GM23248 (cell line): Measurements from ENCODE around the gene EIF3K. TPM values are rescaled to one million over a fixed set of nuclear protein-coding genes. Genes with fewer than 3 reads are reported as not detected.

Experiments used
- DNase-seq: peaks from one replicate; pipeline ENCODE4 v3.0.0-alpha.2; 2015
- H2AFZ ChIP-seq: fragments of 200-600 bp; sonication (generic); 2 replicates; pipeline ENCODE4 v1.6.1; 2016; ENCODE audit warnings: antibody characterized with exemption
- H3F3A ChIP-seq: fragments of 200-600 bp; sonication (generic); 2 replicates; pipeline ENCODE4 v1.6.1; 2016; ENCODE audit warnings: mild to moderate bottlenecking, antibody characterized with exemption, mixed run types; ENCODE audit not compliant: insufficient read depth
- H3K27ac ChIP-seq: fragments of 200-600 bp; sonication (generic); 2 replicates; pipeline ENCODE4 v1.5.1; 2016; ENCODE audit warnings: mild to moderate bottlenecking
- H3K27me3 ChIP-seq: fragments of 200-600 bp; sonication (generic); replicated peaks from 2 replicates; pipeline ENCODE4 v1.6.1; 2016; ENCODE audit warnings: mild to moderate bottlenecking; ENCODE audit not compliant: insufficient read depth
- H3K36me3 ChIP-seq: fragments of 200-600 bp; sonication (generic); 2 replicates; pipeline ENCODE4 v1.6.1; 2016; ENCODE audit warnings: low read depth, mild to moderate bottlenecking
- H3K4me1 ChIP-seq: fragments of 200-600 bp; sonication (generic); 2 replicates; pipeline ENCODE4 v1.6.1; 2016; ENCODE audit warnings: mild to moderate bottlenecking; ENCODE audit not compliant: insufficient read depth
- H3K4me2 ChIP-seq: fragments of 200-600 bp; sonication (generic); one replicate; pipeline ENCODE4 v1.6.1; 2016; ENCODE audit warnings: mild to moderate bottlenecking; ENCODE audit not compliant: unreplicated experiment
- H3K4me3 ChIP-seq: fragments of 200-600 bp; sonication (generic); 2 replicates; pipeline ENCODE4 v1.5.1; 2016; ENCODE audit warnings: mild to moderate bottlenecking
- H3K79me2 ChIP-seq: fragments of 200-600 bp; sonication (generic); 2 replicates; pipeline ENCODE4 v1.6.1; 2016; ENCODE audit warnings: mild to moderate bottlenecking; ENCODE audit not compliant: insufficient read depth
- H3K9ac ChIP-seq: fragments of 200-600 bp; sonication (generic); 2 replicates; pipeline ENCODE4 v1.6.1; 2016; ENCODE audit warnings: mild to moderate bottlenecking
- H3K9me2 ChIP-seq: fragments of 200-600 bp; sonication (generic); 2 replicates; pipeline ENCODE4 v1.6.1; 2016; ENCODE audit warnings: mixed run types, mild to moderate bottlenecking, moderate library complexity; ENCODE audit not compliant: insufficient read depth
- H3K9me3 ChIP-seq: fragments of 200-600 bp; sonication (generic); one replicate; pipeline ENCODE4 v1.6.1; 2017; ENCODE audit warnings: low read depth
- H4K20me1 ChIP-seq: fragments of 200-600 bp; sonication (generic); 2 replicates; pipeline ENCODE4 v1.6.0; 2016; ENCODE audit not compliant: insufficient read depth
- EZH2 ChIP-seq: fragments of 200-600 bp; sonication (generic); IDR thresholded peaks from 2 replicates; pipeline ENCODE4 v1.6.1; 2018; ENCODE audit warnings: antibody characterized with exemption, mild to moderate bottlenecking; ENCODE audit not compliant: insufficient read depth, poor library complexity, severe bottlenecking
- EZH2phosphoT487 ChIP-seq: fragments of 200-600 bp; sonication (generic); IDR thresholded peaks from 2 replicates; pipeline ENCODE4 v1.6.1; 2018; ENCODE audit warnings: antibody characterized with exemption, moderate library complexity, mild to moderate bottlenecking, low read depth; ENCODE audit not compliant: insufficient read depth
- WGBS, 2 experiments: methylation state at CpG; one replicate each; pipeline ENCODE4 v1.1.6; 2015 to 2017; ENCODE audit warnings: low lambda C conversion rate in 2 of 2, low coverage in 1 of 2; ENCODE audit errors: missing lambda C conversion rate in 2 of 2; 5-methylcytosine and 5-hydroxymethylcytosine counted together
- in situ Hi-C: fragments of 300-500 bp; cut with MboI; formaldehyde crosslinking; loops from 2 replicates; pipeline ENCODE4 v1.15.0; 2020
- polyA plus RNA-seq: library from polyadenylated mRNA; unstranded; fragments of >200 nt; fragmentation: Nextera tagmentation; extraction: Ambion mirVana; gene quantifications from 2 replicates; pipeline ENCODE4 v1.2.1, GENCODE V29; 2016
- total RNA-seq: library from RNA; depleted of rRNA; stranded (reverse); fragments of >200 nt; shearing (Covaris generic); gene quantifications from 2 replicates; pipeline ENCODE4 v1.2.3, GENCODE V29; 2014

The EIF3K gene
- total and polyA plus RNA-seq, 2 experiments from 2014 or later = 143 to 295 TPM

DNA sequence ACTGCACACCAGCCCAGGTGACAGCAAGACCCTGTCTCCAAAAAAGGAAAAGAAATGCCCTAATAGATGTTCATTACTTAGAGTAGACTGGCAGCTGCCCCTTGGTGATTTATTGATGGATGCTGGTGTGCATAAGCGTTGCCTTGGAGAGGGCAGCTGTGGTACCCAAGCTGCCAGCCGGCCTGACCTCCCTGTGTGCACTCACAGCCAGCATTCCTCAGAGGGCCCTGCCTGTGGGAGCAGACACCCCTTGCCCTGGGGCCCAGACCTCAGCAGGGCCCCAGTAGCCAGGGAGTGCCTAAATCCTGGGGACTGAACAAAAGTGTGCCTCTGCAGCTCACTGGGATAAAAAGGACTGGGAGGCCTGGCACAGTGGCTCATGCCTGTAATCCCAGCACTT is 20.7 kb downstream of the EIF3K start:
- Histone ChIP-seq H3K4me1 (no peaks in the 10 kb centered on the region), H3K36me3 (no peaks in the 10 kb centered on the region), H3K79me2 (no peaks in the 10 kb centered on the region), H3K9me2 (no peaks in the 10 kb centered on the region), H3K27ac (no peak overlapping the region), H3K4me2 (no peak overlapping the region), H3K4me3 (no peak overlapping the region), H3K9me3 (no peaks in the 10 kb centered on the region), H2AFZ (no peak overlapping the region), H4K20me1 (no peaks in the 10 kb centered on the region), H3F3A (no peaks in the 10 kb centered on the region), H3K27me3 (no peaks in the 10 kb centered on the region), H3K9ac (no peak overlapping the region)
- TF ChIP-seq EZH2 = no peak
- TF ChIP-seq EZH2phosphoT487 = no peak
- no peak for DNase-seq
- in situ Hi-C loops = loop anchor here (10.0 kb wide), 1 partner anchor 225 kb away; no protein-coding TSS in a partner anchor
- WGBS, 2 experiments = 94 to 97% methylated on average over 2 of the region's 2 CpGs

DNA sequence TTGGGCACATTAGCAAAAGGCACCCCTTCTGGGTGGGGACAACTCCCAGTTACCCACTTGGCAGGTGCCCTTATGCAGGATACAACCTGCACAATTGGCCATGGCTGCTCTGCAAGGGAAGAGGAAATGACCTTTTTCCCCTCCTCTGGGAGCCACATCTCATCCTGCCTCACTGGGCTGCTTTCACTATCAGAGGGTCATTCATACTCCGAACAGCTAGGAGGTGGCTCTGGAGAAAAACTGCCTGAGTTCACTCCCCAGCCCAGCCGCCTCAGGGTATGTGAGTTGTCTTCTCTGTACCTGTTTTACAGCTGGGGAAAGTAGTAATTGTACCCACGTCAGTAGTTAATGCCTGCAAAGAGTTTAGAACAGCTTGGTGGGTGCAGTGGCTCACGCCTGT is 21.4 kb downstream of the EIF3K start:
- Histone ChIP-seq H2AFZ (no peak overlapping the region), H3K36me3 (no peaks in the 10 kb centered on the region), H3F3A (no peaks in the 10 kb centered on the region), H3K4me2 (no peak overlapping the region), H3K9ac (no peak overlapping the region), H3K9me2 (no peaks in the 10 kb centered on the region), H3K4me1 (no peaks in the 10 kb centered on the region), H3K27me3 (no peaks in the 10 kb centered on the region), H3K79me2 (no peaks in the 10 kb centered on the region), H4K20me1 (no peaks in the 10 kb centered on the region), H3K9me3 (no peaks in the 10 kb centered on the region), H3K27ac (no peak overlapping the region), H3K4me3 (no peak overlapping the region)
- no peak for DNase-seq
- in situ Hi-C loops = no loop called here
- WGBS, 2 experiments = 82 to 84% methylated on average over 4 of the region's 4 CpGs
- no peak for TF ChIP-seq EZH2phosphoT487
- no peak for TF ChIP-seq EZH2

DNA sequence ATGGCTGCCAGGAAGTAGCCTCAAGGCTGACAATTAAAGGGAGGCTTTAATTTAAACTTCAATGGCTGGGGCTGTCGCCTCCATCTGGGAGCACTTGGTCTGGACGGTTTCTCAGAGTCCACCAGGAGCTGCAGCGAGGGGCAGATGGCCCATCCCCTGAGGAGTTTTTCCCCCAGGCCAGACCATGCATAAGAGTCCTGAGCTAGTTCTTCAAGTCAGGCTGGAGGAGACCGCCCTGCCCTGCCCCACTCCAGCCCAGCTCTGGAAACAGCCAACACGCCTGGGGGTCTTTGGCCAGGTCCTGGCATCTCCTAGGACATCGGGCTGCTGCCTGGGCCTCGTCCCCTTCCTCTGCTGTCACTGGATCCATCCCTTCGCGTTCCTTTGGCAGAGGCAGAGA is 23.2 kb downstream of the EIF3K start:
- Histone ChIP-seq H3K4me2 (no peak overlapping the region), H3K4me3 (no peak overlapping the region), H3K9me2 (no peaks in the 10 kb centered on the region), H3K27me3 (no peaks in the 10 kb centered on the region), H3K9ac (no peak overlapping the region), H2AFZ (no peak overlapping the region), H3K4me1 (0 out of 2 replicates have a peak, but pooled peaks cover 3% of the 10 kb centered on the region), H3F3A (no peaks in the 10 kb centered on the region), H3K79me2 (no peaks in the 10 kb centered on the region), H3K36me3 (no peaks in the 10 kb centered on the region), H3K9me3 (no peaks in the 10 kb centered on the region), H3K27ac (no peak overlapping the region), H4K20me1 (no peaks in the 10 kb centered on the region)
- DNase-seq = no peak
- in situ Hi-C loops = no loop called here
- TF ChIP-seq EZH2 = no peak
- TF ChIP-seq EZH2phosphoT487 = no peak
- WGBS, 2 experiments = 84 to 88% methylated on average over 9 of the region's 9 CpGs

DNA sequence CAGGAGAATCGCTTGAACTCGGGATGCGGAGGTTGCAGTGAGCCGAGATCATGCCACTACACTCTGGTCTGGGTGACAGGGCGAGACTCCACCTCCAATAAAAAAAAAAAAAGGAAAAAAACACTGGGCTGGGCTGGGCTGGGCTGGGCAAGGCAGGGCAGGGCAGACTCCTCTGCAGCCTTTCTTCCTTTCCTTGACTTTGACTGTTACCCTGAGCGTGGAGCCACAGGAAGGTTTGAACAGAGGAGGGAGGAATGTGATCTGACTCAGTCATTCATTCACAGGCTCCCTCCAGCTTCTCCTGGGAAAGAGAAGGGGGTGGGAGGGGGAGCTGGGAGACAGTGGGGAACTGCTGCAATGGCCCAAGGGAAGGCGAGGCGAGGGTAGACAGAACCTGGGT is 25.7 kb downstream of the EIF3K start:
- Histone ChIP-seq H3K36me3 (no peaks in the 10 kb centered on the region), H2AFZ (no peak overlapping the region), H3F3A (peaks cover 14% of the 10 kb centered on the region), H3K9me3 (no peaks in the 10 kb centered on the region), H3K27ac (no peak overlapping the region), H3K4me3 (no peak overlapping the region), H3K79me2 (peaks cover 22% of the 10 kb centered on the region), H3K9ac (no peak overlapping the region), H3K9me2 (no peaks in the 10 kb centered on the region), H3K4me1 (0 out of 2 replicates have a peak, but pooled peaks cover 3% of the 10 kb centered on the region), H3K27me3 (no peaks in the 10 kb centered on the region), H3K4me2 (no peak overlapping the region), H4K20me1 (no peaks in the 10 kb centered on the region)
- in situ Hi-C loops = no loop called here
- 84 to 95% methylated on average over 4 to 8 of the region's 8 CpGs for WGBS, 2 experiments
- no peak for DNase-seq
- TF ChIP-seq EZH2phosphoT487 = no peak
- TF ChIP-seq EZH2 = no peak

DNA sequence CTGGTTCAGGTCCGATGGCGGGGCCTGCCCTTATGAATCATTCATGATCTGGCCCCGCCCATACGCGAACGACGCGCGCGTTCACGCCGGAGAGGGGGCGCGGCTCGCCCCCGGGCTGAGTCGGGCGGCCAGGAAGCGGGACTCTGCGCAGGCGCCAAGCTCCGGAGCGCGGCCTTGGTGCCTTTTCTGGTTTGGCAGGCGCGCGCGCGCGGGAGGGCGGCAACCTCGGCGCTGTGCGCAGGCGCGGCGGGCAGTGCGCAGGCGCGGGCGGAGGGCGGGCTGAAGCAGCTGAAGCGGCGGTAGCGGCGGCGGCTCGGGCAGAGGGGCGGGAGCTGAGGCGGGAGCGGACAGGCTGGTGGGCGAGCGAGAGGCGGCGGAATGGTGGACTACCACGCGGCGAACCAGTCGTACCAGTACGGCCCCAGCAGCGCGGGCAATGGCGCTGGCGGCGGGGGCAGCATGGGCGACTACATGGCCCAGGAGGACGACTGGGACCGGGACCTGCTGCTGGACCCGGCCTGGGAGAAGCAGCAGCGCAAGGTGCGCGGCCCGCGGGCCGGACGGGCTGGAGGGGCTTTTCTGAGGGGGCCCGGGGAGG is 28.5 kb downstream of the EIF3K start, which contains the start of gene ACTN4:
Gene ACTN4 (plus strand): TSS at position 282 of the 598 bp plus-strand sequence. CDS start 97 bp downstream, at position 379.
- Histone ChIP-seq H3F3A (peaks cover 39% of the 10 kb centered on the region), H3K36me3 (no peaks in the 10 kb centered on the region), H3K9me3 (no peaks in the 10 kb centered on the region), H3K9me2 (no peaks in the 10 kb centered on the region), H3K4me1 (peaks cover 24% of the 10 kb centered on the region), H2AFZ (peak within 1 kb of the TSS; percentile 74), H3K9ac (peak within 1 kb of the TSS; percentile 98), H3K4me2 (peak within 1 kb of the TSS; percentile 84), H3K4me3 (peak within 1 kb of the TSS; percentile 99), H3K27ac (peak within 1 kb of the TSS; percentile 97), H3K79me2 (peaks cover 50% of the 10 kb centered on the region), H4K20me1 (no peaks in the 10 kb centered on the region), H3K27me3 (no peaks in the 10 kb centered on the region)
- TF ChIP-seq EZH2phosphoT487 (no peak), EZH2 (no peak)
- peak; percentile 98 for DNase-seq
- in situ Hi-C loops = no loop called here
- WGBS, 2 experiments = 0 to 3% methylated on average over 45 to 72 of the region's 77 CpGs
